22Rv1 (cell line): ENCODE data around the gene PDGFRB.

ENCODE experiments used
- CTCF ChIP-seq: fragments of 450-650 bp; IDR thresholded peaks from 2 replicates; pipeline ENCODE4 v1.5.1; 2017; ENCODE audit warnings: mild to moderate bottlenecking
- ZFX ChIP-seq: fragments of 450-650 bp; IDR thresholded peaks from 2 replicates; pipeline ENCODE4 v1.6.1; 2017; ENCODE audit warnings: antibody characterized with exemption, borderline replicate concordance

DNA sequence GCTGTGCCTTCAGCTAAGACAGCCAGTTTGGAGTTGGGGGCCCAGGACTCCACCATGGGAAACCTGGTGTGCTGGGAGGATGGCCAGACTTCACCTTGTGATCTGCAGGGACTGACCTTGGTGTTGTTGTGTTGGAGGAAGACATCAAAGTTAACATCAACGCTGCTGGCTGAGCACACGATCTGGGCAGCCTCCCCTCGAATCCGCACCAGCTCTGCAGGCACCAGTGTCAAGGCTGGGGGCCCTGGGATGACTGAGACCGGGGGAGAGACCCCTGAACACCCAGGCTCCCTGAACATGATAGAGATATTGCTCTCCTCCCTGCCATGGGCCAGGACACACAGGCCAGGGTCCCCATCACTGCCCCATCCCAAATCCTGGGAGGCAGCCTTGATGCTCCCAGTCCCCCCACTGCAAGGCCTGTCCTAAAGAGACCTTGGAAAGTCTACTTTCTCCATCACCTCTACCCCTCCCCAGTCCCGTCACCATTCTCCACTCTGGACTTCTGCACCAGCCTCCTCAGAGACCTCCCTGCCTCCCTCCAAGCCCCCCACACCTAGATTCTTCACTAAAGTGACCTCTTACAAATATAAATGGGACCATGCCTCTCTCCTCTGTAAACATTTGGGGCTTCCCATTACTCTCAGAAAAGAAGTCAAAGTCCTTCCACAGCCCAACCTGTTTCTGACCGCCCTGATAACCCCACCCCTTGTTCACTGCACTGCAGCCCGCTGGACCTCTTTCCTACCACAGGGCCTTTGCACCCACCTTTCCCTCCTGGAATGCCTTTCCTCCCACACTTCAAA, 77.4 kb downstream of the PDGFRB start:
- TF ChIP-seq CTCF (no peak), ZFX (no peak)
